ENCODE data around the gene F5. TPM values are rescaled to one million over a fixed set of nuclear protein-coding genes. Genes with fewer than 3 reads are reported as not detected.
"Not testable (repeated sequence)": the region's sequence is repeated elsewhere in the genome, so short reads cannot be mapped to it uniquely, and the experiment has no call there.

The F5 gene
- total RNA-seq, 2 donors from 2014 or later: 0.68 to 0.85 TPM

DNA sequence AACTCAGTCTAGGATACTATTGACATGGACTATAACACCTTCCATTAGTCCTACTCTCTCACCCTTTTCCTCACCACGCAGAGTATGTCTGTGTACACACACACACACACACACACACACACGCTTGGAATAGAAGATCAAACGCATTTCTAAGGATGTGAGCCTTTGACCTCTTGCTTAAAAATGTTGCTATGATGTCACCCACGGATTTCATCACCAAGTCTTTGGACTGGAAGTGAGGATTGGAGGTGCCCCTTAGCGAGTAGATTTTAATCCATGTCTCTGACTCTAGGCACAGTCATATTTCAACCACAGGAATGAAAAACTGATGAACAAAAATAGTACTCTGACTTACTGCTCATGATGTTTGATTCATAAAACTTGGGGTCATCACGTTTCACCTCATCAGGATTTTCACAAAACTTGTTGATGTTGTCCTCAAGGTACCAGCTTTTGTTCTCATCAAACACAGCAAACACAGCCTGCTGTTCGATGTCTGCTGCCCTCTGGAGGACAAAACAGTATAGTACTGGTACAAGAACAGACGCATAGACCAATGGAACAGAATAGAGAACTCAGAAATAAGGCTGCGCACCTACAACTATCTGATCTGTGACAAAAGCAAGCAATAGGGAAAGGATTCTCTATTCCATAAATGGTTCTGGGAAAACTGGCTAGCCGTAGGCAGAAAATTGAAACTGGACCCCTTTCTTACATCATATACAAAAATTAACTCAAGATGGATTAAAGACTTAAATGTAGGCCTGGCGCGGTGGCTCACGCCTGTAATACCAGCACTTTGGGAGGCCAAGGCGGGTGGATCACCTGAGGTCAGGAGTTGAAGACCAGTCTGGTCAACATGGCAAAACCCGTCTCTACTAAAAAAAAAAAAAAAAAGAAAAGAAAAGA lies 39.9 kb downstream of the F5 start:
- H3K4me3 ChIP-seq: no peak overlapping the region
- H3K9me3 ChIP-seq: no peaks in the 10 kb centered on the region
- ATAC-seq (ENCODE audit: insufficient number of reproducible peaks, low FRiP score, low read depth) (no peak), DNase-seq (ENCODE audit: low spot score) (peak; percentile 9)
- no peaks in the 10 kb centered on the region for H3K27me3 ChIP-seq (replicated peaks; ENCODE audit: insufficient read depth)
- no peak overlapping the region for H3K27ac ChIP-seq
- no peaks in the 10 kb centered on the region for H3K36me3 ChIP-seq
- H3K4me1 ChIP-seq (ENCODE audit: control insufficient read depth in 1 of 2, low read depth in 2 of 2): no peaks in the 10 kb centered on the region
- TF ChIP-seq, protein P1, sequence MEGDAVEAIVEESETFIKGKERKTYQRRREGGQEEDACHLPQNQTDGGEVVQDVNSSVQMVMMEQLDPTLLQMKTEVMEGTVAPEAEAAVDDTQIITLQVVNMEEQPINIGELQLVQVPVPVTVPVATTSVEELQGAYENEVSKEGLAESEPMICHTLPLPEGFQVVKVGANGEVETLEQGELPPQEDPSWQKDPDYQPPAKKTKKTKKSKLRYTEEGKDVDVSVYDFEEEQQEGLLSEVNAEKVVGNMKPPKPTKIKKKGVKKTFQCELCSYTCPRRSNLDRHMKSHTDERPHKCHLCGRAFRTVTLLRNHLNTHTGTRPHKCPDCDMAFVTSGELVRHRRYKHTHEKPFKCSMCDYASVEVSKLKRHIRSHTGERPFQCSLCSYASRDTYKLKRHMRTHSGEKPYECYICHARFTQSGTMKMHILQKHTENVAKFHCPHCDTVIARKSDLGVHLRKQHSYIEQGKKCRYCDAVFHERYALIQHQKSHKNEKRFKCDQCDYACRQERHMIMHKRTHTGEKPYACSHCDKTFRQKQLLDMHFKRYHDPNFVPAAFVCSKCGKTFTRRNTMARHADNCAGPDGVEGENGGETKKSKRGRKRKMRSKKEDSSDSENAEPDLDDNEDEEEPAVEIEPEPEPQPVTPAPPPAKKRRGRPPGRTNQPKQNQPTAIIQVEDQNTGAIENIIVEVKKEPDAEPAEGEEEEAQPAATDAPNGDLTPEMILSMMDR (IDR thresholded peaks at IDR 0.05): peak; percentile 78

GRCh38 chr1:169545472-169545871 lies 40.8 kb downstream of the F5 start:
- no peak for DNase-seq (ENCODE audit: low spot score)
- TF ChIP-seq, protein P1 (IDR thresholded peaks at IDR 0.05): no peak
- Histone ChIP-seq H3K4me1 (ENCODE audit: control insufficient read depth in 1 of 2, low read depth in 2 of 2) (no peaks in the 10 kb centered on the region), H3K27ac (no peak overlapping the region), H3K36me3 (no peaks in the 10 kb centered on the region), H3K4me3 (no peak overlapping the region), H3K9me3 (no peaks in the 10 kb centered on the region), H3K27me3 (replicated peaks; ENCODE audit: insufficient read depth) (no peaks in the 10 kb centered on the region)
- ATAC-seq (ENCODE audit: insufficient number of reproducible peaks, low FRiP score, low read depth): no peak

GRCh38 chr1:169538998-169539871 lies 47.0 kb downstream of the F5 start:
- ATAC-seq (ENCODE audit: insufficient number of reproducible peaks, low FRiP score, low read depth) (no peak), DNase-seq (ENCODE audit: low spot score) (no peak)
- Histone ChIP-seq H3K36me3 (no peaks in the 10 kb centered on the region), H3K27ac (no peak overlapping the region), H3K27me3 (replicated peaks; ENCODE audit: insufficient read depth) (no peaks in the 10 kb centered on the region), H3K4me1 (ENCODE audit: control insufficient read depth in 1 of 2, low read depth in 2 of 2) (no peaks in the 10 kb centered on the region), H3K4me3 (no peak overlapping the region), H3K9me3 (no peaks in the 10 kb centered on the region)
- TF ChIP-seq, protein P1 (IDR thresholded peaks at IDR 0.05): no peak

DNA sequence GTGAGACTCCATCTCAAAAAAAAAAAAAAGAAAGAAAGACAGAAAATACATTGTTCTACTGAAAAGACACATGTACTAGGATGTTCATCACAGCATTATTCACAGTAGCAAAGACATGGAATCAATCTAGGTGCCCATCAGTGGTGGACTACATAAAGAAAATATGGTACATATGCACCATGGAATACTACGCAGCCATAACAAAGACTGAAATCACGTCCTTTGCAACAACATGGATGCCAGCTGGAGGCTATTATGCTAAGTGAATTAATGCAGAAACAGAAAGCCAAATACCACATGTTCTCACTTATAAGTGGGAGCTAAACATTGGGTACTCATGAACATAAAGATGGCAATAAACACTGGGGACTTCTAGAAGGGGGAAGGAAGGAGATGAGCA lies 51.6 kb downstream of the F5 start:
- H3K27me3 ChIP-seq (replicated peaks; ENCODE audit: insufficient read depth): no peaks in the 10 kb centered on the region

DNA sequence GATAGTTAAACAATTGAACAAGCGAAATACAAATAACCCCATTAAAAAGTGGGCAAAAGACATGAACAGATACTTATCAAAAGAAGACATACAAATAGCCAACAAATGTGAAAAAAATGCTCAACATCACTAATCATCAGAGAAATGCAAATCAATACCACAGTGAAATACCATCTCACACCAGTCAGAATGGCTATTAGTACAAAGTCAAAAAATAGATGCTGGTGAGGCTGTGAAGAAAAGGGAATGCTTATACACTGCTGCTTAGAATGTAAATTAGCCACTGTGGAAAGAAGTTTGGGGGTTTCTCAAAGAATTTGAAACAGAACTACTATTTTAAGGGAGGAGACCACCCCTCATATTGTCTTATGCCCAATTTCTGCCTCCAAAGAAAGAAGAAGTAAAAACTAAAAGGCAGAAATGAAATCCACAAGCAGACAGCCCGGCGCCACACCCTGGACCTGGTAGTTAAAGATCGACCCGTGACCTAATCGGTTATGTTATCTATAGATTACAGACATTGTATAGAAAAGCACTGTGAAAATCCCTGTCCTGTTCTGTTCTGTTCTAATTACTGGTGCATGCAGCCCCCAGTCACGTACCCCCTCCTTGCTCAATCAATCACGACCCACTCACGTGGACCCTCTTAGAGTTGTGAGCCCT lies 52.6 kb downstream of the F5 start:
- DNase-seq (ENCODE audit: low spot score); H3K9me3 ChIP-seq; H3K27me3 ChIP-seq (replicated peaks; ENCODE audit: insufficient read depth); H3K36me3 ChIP-seq; H3K4me3 ChIP-seq; H3K4me1 ChIP-seq (ENCODE audit: control insufficient read depth in 1 of 2, low read depth in 2 of 2); H3K27ac ChIP-seq; ATAC-seq (ENCODE audit: insufficient number of reproducible peaks, low FRiP score, low read depth): not testable (repeated sequence)

More for the DNA sequence above, 51.6 kb downstream of the F5 start:
- Histone ChIP-seq H3K4me3 (no peak overlapping the region), H3K4me1 (ENCODE audit: control insufficient read depth in 1 of 2, low read depth in 2 of 2) (no peaks in the 10 kb centered on the region), H3K27ac (no peak overlapping the region), H3K9me3 (no peaks in the 10 kb centered on the region), H3K36me3 (no peaks in the 10 kb centered on the region)
- DNase-seq (ENCODE audit: low spot score) (no peak), ATAC-seq (ENCODE audit: insufficient number of reproducible peaks, low FRiP score, low read depth) (no peak)
- TF ChIP-seq, protein P1 (IDR thresholded peaks at IDR 0.05): no peak
